HG03135 (cell line): ENCODE results near the gene CRCP.

Source experiments
- ATAC-seq: cut with Tn5 transposase; IDR thresholded peaks from one replicate; pipeline ENCODE4 v1.9.1; 2021; ENCODE audit warnings: mild to moderate bottlenecking, moderate library complexity; ENCODE audit not compliant: unreplicated experiment

Gene CRCP

GRCh38 chr7:66186991-66187390 is 72.3 kb downstream of the CRCP start:
- no peak for ATAC-seq

- ATAC-seq: no peak
Measured at GRCh38 chr7:66187905-66188304, 73.3 kb downstream of the CRCP start.

GRCh38 chr7:66188645-66189044 is 74.0 kb downstream of the CRCP start:
- ATAC-seq: no peak

- ATAC-seq: no peak
Measured at GRCh38 chr7:66189695-66190503, 75.3 kb downstream of the CRCP start.

GRCh38 chr7:66190504-66190857 is 75.8 kb downstream of the CRCP start:
- no peak for ATAC-seq

- ATAC-seq: no peak
Measured at GRCh38 chr7:66193146-66193725, 78.6 kb downstream of the CRCP start.

GRCh38 chr7:66198469-66198868 is 83.8 kb downstream of the CRCP start:
- no peak for ATAC-seq

- ATAC-seq: no peak
Measured at GRCh38 chr7:66198956-66199355, 84.3 kb downstream of the CRCP start.

GRCh38 chr7:66202441-66202840 is 87.8 kb downstream of the CRCP start:
- ATAC-seq: no peak
